Forelimb muscle (tissue), 1 donor: ENCODE data around the gene RNF114. TPM values are rescaled to one million over a fixed set of nuclear protein-coding genes. Genes with fewer than 3 reads are reported as not detected.
A peak's percentile ranks its signal among the peaks of the same experiment; 100 is the strongest.

Experiments used
- DNase-seq: peaks from one replicate; pipeline ENCODE4 v3.0.0-alpha.2; 2013; ENCODE audit warnings: low read depth
- polyA plus RNA-seq: library from polyadenylated mRNA; unstranded; fragments of 120-200 nt; gene quantifications from one replicate; pipeline ENCODE4 v1.2.1, GENCODE V29; 2013; ENCODE audit not compliant: insufficient read length

Gene RNF114
- polyA plus RNA-seq, 1 donor = 45.3 TPM

GRCh38 chr20:49904440-49905214, 31.6 kb upstream of the RNF114 start:
- DNase-seq = no peak

GRCh38 chr20:49905415-49906091, 30.6 kb upstream of the RNF114 start:
- DNase-seq = no peak

- DNase-seq = no peak
Measured at GRCh38 chr20:49906101-49906604, 30.0 kb upstream of the RNF114 start.

- no peak for DNase-seq
Measured at GRCh38 chr20:49906615-49907154, 29.5 kb upstream of the RNF114 start.

- DNase-seq = no peak
Measured at GRCh38 chr20:49907405-49908257, 28.6 kb upstream of the RNF114 start.

- no peak for DNase-seq
Measured at GRCh38 chr20:49908258-49908565, 28.0 kb upstream of the RNF114 start.

- no peak for DNase-seq
Measured at GRCh38 chr20:49909499-49910339, 26.5 kb upstream of the RNF114 start.

GRCh38 chr20:49910340-49910706, 25.9 kb upstream of the RNF114 start:
- DNase-seq = no peak

- no peak for DNase-seq
Measured at GRCh38 chr20:49913399-49914047, 22.7 kb upstream of the RNF114 start.

- no peak for DNase-seq
Measured at GRCh38 chr20:49914310-49915117, 21.7 kb upstream of the RNF114 start.

- no peak for DNase-seq
Measured at GRCh38 chr20:49915118-49915379, 21.1 kb upstream of the RNF114 start.

- DNase-seq = peak; percentile 78
Measured at GRCh38 chr20:49915380-49916145, 20.6 kb upstream of the RNF114 start, which contains the start of gene SPATA2. SPATA2 (minus strand) TSS chr20:49915529; CDS start chr20:49908490, 7,039 bp downstream.

- DNase-seq = no peak
Measured at GRCh38 chr20:49916146-49917002, 19.8 kb upstream of the RNF114 start.

GRCh38 chr20:49918446-49918845, 17.8 kb upstream of the RNF114 start:
- no peak for DNase-seq

GRCh38 chr20:49919009-49919408, 17.2 kb upstream of the RNF114 start:
- DNase-seq = no peak

GRCh38 chr20:49919461-49919860, 16.7 kb upstream of the RNF114 start:
- no peak for DNase-seq

GRCh38 chr20:49924247-49924646, 11.9 kb upstream of the RNF114 start:
- DNase-seq = no peak

- DNase-seq = no peak
Measured at GRCh38 chr20:49925901-49926454, 10.2 kb upstream of the RNF114 start.
